Measurements from ENCODE around the gene PFDN2.

DNA sequence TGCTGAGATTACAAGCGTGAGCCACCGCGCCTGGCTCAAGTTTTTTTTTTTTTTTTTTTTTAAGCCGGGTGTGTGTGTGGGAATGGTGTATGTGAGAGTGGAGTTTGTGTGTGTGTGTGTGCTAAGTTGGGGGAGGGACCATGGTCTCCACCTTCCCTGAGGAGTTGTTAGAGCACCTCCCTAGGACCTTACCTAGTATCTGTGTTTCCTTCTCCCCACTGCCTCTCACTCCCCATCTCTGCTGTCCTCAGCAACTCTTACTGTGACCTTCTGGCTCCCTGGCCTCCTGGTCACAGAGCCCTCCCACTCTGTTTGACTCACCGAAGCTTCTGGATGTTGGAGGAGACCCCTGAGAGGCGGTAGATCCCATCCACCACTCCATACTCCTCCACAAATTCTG lies 58.5 kb downstream of the PFDN2 start:
- TF ChIP-seq, protein P1, sequence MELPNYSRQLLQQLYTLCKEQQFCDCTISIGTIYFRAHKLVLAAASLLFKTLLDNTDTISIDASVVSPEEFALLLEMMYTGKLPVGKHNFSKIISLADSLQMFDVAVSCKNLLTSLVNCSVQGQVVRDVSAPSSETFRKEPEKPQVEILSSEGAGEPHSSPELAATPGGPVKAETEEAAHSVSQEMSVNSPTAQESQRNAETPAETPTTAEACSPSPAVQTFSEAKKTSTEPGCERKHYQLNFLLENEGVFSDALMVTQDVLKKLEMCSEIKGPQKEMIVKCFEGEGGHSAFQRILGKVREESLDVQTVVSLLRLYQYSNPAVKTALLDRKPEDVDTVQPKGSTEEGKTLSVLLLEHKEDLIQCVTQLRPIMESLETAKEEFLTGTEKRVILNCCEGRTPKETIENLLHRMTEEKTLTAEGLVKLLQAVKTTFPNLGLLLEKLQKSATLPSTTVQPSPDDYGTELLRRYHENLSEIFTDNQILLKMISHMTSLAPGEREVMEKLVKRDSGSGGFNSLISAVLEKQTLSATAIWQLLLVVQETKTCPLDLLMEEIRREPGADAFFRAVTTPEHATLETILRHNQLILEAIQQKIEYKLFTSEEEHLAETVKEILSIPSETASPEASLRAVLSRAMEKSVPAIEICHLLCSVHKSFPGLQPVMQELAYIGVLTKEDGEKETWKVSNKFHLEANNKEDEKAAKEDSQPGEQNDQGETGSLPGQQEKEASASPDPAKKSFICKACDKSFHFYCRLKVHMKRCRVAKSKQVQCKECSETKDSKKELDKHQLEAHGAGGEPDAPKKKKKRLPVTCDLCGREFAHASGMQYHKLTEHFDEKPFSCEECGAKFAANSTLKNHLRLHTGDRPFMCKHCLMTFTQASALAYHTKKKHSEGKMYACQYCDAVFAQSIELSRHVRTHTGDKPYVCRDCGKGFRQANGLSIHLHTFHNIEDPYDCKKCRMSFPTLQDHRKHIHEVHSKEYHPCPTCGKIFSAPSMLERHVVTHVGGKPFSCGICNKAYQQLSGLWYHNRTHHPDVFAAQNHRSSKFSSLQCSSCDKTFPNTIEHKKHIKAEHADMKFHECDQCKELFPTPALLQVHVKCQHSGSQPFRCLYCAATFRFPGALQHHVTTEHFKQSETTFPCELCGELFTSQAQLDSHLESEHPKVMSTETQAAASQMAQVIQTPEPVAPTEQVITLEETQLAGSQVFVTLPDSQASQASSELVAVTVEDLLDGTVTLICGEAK (IDR thresholded peaks at IDR 0.05; ENCODE audit: borderline replicate concordance) = no peak
- TF ChIP-seq, protein P2, sequence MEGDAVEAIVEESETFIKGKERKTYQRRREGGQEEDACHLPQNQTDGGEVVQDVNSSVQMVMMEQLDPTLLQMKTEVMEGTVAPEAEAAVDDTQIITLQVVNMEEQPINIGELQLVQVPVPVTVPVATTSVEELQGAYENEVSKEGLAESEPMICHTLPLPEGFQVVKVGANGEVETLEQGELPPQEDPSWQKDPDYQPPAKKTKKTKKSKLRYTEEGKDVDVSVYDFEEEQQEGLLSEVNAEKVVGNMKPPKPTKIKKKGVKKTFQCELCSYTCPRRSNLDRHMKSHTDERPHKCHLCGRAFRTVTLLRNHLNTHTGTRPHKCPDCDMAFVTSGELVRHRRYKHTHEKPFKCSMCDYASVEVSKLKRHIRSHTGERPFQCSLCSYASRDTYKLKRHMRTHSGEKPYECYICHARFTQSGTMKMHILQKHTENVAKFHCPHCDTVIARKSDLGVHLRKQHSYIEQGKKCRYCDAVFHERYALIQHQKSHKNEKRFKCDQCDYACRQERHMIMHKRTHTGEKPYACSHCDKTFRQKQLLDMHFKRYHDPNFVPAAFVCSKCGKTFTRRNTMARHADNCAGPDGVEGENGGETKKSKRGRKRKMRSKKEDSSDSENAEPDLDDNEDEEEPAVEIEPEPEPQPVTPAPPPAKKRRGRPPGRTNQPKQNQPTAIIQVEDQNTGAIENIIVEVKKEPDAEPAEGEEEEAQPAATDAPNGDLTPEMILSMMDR (IDR thresholded peaks at IDR 0.05 in 2 of 3, conservative IDR thresholded peaks at IDR 0.05 in 1 of 3; ENCODE audit: control insufficient read depth in 2 of 3, extremely low read depth in 1 of 3, insufficient read depth in 1 of 3, low read depth in 3 of 3, low read length in 3 of 3) = no peak
- TF ChIP-seq EP300 (IDR thresholded peaks at IDR 0.05; ENCODE audit: borderline replicate concordance in 1 of 2, control insufficient read depth in 1 of 2, low read depth in 2 of 2, low read length in 2 of 2) = no peak
- TF ChIP-seq, protein P3, sequence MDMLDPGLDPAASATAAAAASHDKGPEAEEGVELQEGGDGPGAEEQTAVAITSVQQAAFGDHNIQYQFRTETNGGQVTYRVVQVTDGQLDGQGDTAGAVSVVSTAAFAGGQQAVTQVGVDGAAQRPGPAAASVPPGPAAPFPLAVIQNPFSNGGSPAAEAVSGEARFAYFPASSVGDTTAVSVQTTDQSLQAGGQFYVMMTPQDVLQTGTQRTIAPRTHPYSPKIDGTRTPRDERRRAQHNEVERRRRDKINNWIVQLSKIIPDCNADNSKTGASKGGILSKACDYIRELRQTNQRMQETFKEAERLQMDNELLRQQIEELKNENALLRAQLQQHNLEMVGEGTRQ (IDR thresholded peaks at IDR 0.05; ENCODE audit: borderline replicate concordance, low read depth, low read length) = no peak
- no peak for TF ChIP-seq FOS (IDR thresholded peaks at IDR 0.05; ENCODE audit: borderline replicate concordance, extremely low read depth, insufficient read length)
